8988T (cell line): ENCODE data around the gene GLCE.
"Not testable (repeated sequence)": the region's sequence is repeated elsewhere in the genome, so short reads cannot be mapped to it uniquely, and the experiment has no call there.

Experiments
- DNase-seq: peaks from one replicate; pipeline ENCODE4 v3.0.0; 2011

Gene GLCE

GRCh38 chr15:69302087-69302486, 141.7 kb downstream of the GLCE start:
- not testable (repeated sequence) for DNase-seq

GRCh38 chr15:69302929-69303328, 142.5 kb downstream of the GLCE start:
- no peak for DNase-seq

- DNase-seq, result no peak
These were observed 143.1 kb downstream of the GLCE start for GRCh38 chr15:69303337-69304181.

GRCh38 chr15:69304182-69304545, 143.7 kb downstream of the GLCE start:
- no peak for DNase-seq

GRCh38 chr15:69305204-69305931, 144.9 kb downstream of the GLCE start:
- peak; percentile 51 for DNase-seq

- DNase-seq, result no peak
These were observed 145.6 kb downstream of the GLCE start for GRCh38 chr15:69305933-69306568.

- no peak for DNase-seq
These were observed 147.5 kb downstream of the GLCE start for GRCh38 chr15:69307939-69308338.

GRCh38 chr15:69308949-69309348, 148.5 kb downstream of the GLCE start:
- DNase-seq, result no peak

GRCh38 chr15:69311319-69311721, 150.9 kb downstream of the GLCE start:
- no peak for DNase-seq

GRCh38 chr15:69313432-69314000, 153.1 kb downstream of the GLCE start:
- no peak for DNase-seq

- DNase-seq, result no peak
These were observed 153.7 kb downstream of the GLCE start for GRCh38 chr15:69314131-69314530.

GRCh38 chr15:69314736-69315135, 154.3 kb downstream of the GLCE start:
- DNase-seq, result no peak

- DNase-seq, result no peak
These were observed 155.1 kb downstream of the GLCE start for GRCh38 chr15:69315402-69316110.

GRCh38 chr15:69316291-69316690, 155.9 kb downstream of the GLCE start:
- no peak for DNase-seq

- DNase-seq, result no peak
These were observed 157.0 kb downstream of the GLCE start for GRCh38 chr15:69317392-69317841.

GRCh38 chr15:69318033-69318432, 157.6 kb downstream of the GLCE start:
- no peak for DNase-seq

- no peak for DNase-seq
These were observed 159.2 kb downstream of the GLCE start for GRCh38 chr15:69319384-69320375.

- no peak for DNase-seq
These were observed 160.6 kb downstream of the GLCE start for GRCh38 chr15:69320977-69321554.
